ENCODE data around the gene TMEM164.
A peak's percentile ranks its signal among the peaks of the same experiment; 100 is the strongest.

The TMEM164 gene

DNA sequence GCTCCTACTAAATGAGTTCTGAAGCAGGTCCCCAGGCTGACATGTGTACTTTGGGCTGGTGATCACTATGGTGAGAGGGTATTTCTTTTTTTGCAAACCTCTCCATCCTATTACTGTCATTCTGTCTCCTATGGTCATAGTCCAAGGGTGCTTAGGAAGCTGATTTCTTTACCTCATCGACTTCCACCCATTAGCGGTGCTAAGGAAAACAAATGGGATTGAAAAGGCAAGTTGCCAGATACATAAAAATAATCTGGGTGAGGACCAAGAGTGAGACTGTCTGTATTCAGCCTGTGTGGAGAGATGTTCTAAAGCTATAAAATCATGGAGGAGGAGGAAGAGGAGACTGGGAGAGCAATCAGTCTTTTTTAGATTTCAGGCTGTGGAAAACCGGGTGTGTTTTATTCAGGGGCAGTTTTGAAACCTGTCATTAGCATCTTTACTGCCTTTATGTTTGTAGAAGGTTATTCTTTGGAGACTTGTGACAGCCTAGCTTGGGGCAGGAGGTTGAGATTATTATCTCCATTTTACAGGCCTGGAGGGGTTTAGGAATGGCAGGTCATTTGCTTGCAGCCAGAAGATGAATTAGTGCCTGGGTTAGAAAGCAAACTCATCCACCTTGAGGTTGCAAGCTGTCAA lies 1.9 kb downstream of the TMEM164 start:
- TF ChIP-seq, protein P1, sequence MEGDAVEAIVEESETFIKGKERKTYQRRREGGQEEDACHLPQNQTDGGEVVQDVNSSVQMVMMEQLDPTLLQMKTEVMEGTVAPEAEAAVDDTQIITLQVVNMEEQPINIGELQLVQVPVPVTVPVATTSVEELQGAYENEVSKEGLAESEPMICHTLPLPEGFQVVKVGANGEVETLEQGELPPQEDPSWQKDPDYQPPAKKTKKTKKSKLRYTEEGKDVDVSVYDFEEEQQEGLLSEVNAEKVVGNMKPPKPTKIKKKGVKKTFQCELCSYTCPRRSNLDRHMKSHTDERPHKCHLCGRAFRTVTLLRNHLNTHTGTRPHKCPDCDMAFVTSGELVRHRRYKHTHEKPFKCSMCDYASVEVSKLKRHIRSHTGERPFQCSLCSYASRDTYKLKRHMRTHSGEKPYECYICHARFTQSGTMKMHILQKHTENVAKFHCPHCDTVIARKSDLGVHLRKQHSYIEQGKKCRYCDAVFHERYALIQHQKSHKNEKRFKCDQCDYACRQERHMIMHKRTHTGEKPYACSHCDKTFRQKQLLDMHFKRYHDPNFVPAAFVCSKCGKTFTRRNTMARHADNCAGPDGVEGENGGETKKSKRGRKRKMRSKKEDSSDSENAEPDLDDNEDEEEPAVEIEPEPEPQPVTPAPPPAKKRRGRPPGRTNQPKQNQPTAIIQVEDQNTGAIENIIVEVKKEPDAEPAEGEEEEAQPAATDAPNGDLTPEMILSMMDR (conservative IDR thresholded peaks at IDR 0.05; ENCODE audit: low read length), result no peak
- no peak overlapping the region for H3K4me3 ChIP-seq (ENCODE audit: low read length)
- no peak for DNase-seq (ENCODE audit: low read depth)

DNA sequence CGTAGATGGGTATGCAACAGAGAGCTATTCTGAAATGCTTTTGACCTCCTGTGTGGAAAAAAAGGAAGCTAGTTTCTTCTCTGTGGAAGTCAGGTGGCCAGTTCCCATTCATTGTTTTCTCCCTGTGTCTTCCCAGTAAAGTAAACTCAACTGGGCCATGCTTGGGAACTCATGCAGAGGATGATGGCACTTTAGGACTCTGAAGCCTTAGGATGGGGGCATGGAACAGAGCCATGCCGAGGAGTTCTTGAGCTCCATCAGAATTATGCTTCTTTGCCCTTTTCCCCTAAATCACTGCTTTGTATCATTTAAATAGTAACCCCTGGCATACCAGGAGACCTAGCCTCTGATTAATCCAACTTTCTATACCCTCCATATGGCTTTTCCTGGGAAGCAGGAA lies 3.2 kb downstream of the TMEM164 start:
- H3K4me3 ChIP-seq (ENCODE audit: low read length), result no peak overlapping the region
- TF ChIP-seq, protein P1 (conservative IDR thresholded peaks at IDR 0.05; ENCODE audit: low read length), result no peak
- DNase-seq (ENCODE audit: low read depth), result no peak

DNA sequence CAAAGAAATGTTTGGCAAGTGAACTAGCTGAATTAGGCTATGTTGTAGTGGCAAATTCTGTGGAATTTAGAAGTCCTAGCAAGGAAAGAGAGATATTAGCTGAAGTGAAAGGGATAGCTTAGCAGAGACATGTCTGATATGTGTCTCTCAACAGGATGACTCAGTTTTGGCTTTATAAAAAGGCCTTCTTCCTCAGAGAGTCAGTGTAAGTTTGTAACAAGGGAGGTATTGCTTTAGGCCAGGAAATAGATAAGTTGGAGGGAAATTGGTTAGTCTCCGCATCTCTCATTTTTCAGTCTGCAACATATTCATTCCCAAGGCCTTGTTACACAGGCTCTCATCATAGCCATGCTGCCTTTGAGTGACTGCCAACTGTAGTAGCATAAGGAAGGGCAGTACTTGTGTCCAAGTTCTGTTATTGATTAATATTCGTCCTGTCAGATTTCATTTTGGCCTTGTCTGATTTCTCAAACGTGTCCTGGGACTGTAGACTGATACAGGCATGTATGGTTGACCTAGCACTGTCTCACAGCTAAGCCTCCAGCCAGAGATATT lies 4.0 kb downstream of the TMEM164 start:
- no peak overlapping the region for H3K4me3 ChIP-seq (ENCODE audit: low read length)
- DNase-seq (ENCODE audit: low read depth), result peak; percentile 13
- TF ChIP-seq, protein P1 (conservative IDR thresholded peaks at IDR 0.05; ENCODE audit: low read length), result no peak

DNA sequence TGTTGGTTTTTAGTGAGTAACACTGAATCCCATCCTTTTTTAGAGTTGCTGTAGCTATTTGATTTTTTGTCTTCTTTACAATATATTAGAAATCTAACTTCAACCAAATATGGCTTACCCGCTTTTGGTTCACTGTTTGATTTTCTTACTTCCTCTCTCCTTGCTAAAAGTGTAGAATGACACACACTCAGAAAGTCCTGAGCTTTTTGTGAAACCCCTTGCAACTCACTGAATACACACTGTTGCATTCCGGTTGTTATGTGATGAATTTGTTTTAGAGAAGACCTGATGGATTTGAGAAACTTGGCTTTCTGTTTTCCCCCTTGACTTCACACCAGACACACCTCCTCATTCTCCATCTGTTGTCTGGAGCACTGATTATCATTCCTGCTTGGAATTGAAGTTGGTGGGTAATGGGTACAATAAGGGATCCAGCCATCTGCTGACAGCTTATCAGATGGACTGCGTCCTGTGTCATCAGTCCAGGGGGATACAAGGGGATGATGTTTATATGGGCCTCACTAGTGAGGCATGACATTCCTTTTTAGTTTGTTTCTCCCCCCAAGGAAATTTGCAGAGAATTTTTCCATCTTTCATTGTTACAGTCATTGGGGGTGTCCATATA lies 5.2 kb downstream of the TMEM164 start:
- TF ChIP-seq, protein P1 (conservative IDR thresholded peaks at IDR 0.05; ENCODE audit: low read length), result no peak
- DNase-seq (ENCODE audit: low read depth), result no peak
- H3K4me3 ChIP-seq (ENCODE audit: low read length), result no peak overlapping the region

DNA sequence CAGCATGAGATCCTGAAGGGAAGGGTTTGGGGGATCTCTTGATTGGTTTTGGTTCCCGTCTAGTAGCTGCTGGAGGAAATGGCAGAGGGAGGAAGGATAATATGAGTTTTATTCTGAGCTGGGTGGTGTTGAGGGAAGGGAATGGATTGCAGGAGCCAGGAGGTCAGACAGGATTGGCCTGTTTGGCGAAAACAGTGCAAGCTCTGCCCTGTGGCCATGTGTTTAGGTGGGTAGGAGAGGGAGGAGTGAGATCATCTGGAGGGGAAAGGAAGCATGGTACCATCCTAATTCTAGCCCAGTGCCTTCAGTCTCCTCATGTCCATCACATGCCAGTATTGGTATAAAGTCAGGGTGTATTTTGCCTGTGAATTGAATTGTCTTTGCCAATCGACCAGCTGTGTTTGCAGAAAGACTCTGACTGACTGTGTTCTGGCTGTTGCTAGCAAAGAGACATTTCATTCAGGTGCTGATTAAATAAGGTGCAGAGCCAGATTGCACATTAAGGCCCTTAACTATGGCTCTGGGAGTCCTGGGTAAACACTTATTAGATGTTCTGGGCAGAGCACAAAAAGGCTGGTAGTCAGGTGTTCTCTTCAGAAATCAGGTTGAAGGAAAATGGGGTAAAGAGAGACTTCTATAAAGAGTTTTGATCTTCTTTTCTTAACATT lies 10.0 kb downstream of the TMEM164 start:
- DNase-seq (ENCODE audit: low read depth), result no peak
- no peak overlapping the region for H3K4me3 ChIP-seq (ENCODE audit: low read length)
- TF ChIP-seq, protein P1 (conservative IDR thresholded peaks at IDR 0.05; ENCODE audit: low read length), result no peak

DNA sequence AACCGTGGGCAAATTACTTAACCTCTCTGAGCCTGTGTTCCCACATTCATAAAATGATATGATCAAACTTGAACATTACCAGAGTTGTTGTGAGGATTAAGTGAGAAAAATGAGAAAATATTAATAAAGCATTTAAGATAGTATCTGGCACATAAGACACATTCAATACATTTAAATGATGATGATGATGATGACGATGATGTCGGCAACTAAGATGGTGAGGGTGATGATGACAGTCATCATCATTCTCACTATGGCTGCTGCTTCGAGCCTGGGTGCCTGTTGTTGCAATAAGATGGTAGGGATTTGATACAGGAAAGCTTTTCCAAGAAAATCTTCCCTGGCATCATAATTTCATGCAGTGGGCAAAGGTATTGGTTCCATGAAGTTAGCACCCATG lies 11.1 kb downstream of the TMEM164 start:
- DNase-seq (ENCODE audit: low read depth), result no peak
- TF ChIP-seq, protein P1 (conservative IDR thresholded peaks at IDR 0.05; ENCODE audit: low read length), result no peak
- H3K4me3 ChIP-seq (ENCODE audit: low read length), result no peak overlapping the region

All from AG10803 (cell line).